GM10248 (cell line): ENCODE results near the gene SCYGR2.

Experiments used
- CTCF ChIA-PET: fragments of 300-600 bp; sonication (Branson Sonifier 250); formaldehyde crosslinking; extraction: SDS; loops from one replicate; lab custom pipeline; 2021; ENCODE audit warnings: antibody characterized with exemption; lab: Yijun Ruan, JAX
- POLR2A ChIA-PET: fragments of 350-650 bp; sonication (Branson Sonifier 250); formaldehyde crosslinking; extraction: SDS; loops from one replicate; lab custom pipeline; 2020; ENCODE audit warnings: antibody characterized with exemption; lab: Yijun Ruan, JAX
- DNase-seq: peaks from one replicate; pipeline ENCODE4 v3.0.0; 2012; ENCODE audit errors: extremely low spot score
- TF ChIP-seq, protein P1 (sequence below): IDR thresholded peaks from 2 replicates; pipeline ENCODE4 v1.5.1; 2012; ENCODE audit warnings: mild to moderate bottlenecking, low read depth; ENCODE audit errors: extremely low read depth, missing control alignments, control extremely low read depth

The SCYGR2 gene

DNA sequence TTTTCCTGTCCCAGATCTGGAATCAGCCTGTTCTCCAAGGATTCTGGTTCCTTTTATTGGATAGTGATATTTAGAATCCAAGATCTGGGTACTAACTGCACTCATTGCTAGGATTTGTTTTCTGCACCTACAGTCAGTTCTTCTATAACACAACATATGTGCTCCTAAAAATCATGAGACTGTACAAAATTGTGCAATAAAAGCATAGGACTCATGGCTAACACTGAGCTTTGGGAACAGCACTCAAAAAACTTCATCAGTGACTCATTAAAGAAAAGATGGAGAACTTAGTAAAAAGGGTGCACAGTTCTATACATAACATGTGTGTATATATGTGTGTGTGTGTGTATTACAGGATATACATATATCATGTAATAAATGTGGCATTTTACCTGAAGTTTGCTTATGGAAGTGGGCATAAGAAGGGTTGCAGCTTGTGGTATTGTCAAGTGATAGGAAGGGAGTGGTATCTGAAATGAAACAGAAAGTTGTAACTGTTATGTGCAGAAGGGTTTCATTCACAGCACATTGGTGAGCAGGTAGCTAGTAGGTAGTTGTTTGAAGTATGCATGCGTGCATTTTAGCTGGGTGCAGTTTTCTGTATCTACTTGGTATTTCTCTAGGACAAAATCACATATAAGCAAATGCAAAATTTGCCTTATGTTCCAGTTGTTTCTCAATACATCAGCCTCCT is 5.9 kb upstream of the SCYGR2 start:
- no peak for DNase-seq
- CTCF ChIA-PET = no interaction called here
- TF ChIP-seq, protein P1, sequence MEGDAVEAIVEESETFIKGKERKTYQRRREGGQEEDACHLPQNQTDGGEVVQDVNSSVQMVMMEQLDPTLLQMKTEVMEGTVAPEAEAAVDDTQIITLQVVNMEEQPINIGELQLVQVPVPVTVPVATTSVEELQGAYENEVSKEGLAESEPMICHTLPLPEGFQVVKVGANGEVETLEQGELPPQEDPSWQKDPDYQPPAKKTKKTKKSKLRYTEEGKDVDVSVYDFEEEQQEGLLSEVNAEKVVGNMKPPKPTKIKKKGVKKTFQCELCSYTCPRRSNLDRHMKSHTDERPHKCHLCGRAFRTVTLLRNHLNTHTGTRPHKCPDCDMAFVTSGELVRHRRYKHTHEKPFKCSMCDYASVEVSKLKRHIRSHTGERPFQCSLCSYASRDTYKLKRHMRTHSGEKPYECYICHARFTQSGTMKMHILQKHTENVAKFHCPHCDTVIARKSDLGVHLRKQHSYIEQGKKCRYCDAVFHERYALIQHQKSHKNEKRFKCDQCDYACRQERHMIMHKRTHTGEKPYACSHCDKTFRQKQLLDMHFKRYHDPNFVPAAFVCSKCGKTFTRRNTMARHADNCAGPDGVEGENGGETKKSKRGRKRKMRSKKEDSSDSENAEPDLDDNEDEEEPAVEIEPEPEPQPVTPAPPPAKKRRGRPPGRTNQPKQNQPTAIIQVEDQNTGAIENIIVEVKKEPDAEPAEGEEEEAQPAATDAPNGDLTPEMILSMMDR = no peak
- POLR2A ChIA-PET = no interaction called here

DNA sequence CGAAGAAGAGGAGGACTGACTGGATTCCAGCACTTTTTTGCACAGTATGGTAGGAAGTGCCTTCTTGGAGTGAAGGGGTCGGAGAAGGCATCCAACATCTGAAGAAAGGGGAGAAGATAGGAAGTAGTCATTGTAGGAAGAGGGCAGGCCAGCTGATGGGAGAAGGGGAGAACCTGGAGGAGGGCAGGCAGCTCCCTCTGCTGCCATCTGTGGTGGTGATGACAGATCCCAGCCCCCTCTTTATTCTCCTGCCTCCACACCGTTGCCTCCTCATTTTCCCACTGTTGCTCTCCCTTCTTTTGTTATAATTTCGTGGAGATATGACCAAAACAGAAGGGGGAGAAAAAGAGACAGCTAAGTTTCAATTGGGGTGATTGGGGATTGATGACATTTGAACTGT is 2.9 kb upstream of the SCYGR2 start:
- CTCF ChIA-PET = no interaction called here
- TF ChIP-seq, protein P1 = no peak
- POLR2A ChIA-PET = no interaction called here
- DNase-seq = no peak

DNA sequence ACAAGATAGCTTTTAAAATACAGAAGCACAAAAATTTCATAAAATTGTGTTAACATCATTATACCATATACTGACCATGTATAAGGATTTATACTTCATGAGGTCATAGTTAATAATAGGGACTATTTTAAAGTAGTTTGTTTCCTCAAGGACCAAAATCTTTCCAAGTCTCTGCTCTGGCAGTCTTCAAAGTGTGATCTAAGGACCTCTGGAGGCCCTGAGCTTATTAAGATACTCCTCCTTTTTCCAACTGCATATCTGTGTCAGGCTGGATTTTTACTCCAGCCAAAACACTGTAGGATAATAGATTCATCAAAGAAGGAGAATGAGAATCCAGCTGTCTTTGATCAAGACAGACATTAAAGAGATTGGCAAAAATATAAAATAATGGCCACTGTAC is 1.7 kb upstream of the SCYGR2 start:
- CTCF ChIA-PET = interaction anchor here (1.3 kb wide), 1 partner anchor 31 kb away, joined by 3 read pairs; no protein-coding TSS in a partner anchor
- TF ChIP-seq, protein P1 = no peak
- no peak for DNase-seq
- POLR2A ChIA-PET = no interaction called here

DNA sequence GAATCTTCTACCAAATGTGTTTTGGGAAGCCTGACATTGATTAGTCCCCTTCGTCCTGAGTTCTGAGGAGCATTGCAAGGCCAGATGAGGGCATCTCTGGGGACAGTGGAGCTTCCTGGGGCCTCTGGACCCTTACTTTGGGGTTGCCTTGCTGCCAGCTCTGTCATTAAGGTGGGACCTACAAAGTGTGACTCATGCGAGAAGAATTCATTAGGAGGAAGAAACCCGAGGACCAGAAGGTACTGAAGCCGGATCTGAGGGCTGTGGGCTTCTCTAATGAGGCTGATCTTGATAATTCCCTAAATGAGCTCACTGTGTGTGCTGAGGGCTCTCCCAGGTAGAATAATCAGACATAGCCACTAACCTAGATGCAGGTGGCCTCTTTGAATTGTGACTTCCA is 695 bp upstream of the SCYGR2 start:
- CTCF ChIA-PET = interaction anchor here (0.9 kb wide), 1 partner anchor 14 kb away, joined by 3 read pairs; no protein-coding TSS in a partner anchor
- POLR2A ChIA-PET = no interaction called here
- TF ChIP-seq, protein P1 = no peak
- no peak for DNase-seq

DNA sequence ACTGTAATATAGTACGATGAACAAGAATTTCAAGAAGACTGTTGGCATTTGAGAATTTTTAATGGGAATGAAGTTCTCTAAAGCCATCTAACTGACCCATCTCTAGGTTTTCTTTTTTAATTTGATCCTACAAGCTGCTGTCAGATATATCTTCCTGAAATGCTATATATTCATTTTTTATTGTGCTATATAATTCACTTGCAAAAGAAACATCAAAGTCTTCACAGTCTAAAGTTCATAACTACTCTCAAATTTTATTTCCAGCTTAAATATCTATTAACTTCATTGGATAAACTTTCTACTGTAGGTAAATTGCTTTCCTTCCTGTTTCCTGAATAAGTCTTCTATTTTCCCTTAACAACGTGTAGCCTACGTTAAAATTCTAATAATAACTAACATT is 3.7 kb downstream of the SCYGR2 start:
- CTCF ChIA-PET = no interaction called here
- POLR2A ChIA-PET = no interaction called here
- TF ChIP-seq, protein P1 = no peak
- no peak for DNase-seq

DNA sequence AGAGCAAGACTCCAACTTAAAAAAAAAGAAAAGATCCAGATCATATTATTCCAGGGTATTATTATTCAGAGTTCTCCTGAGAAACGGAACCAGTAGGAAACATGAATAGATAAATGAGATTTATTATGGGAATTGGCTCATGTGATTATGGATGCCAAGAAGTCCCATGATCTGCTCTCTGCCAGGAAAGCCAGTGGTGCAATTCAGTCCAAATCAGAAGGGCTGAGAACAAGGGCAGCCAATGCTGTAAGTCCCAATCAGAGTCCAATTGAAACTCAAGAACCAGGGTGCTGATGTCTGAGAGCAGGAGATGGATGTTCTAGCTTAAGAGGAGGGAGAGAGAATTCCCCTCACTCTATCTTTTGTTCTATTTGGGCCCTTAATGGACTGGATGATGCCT is 7.8 kb downstream of the SCYGR2 start:
- TF ChIP-seq, protein P1 = no peak
- ChIA-PET CTCF (no interaction called here), POLR2A (no interaction called here)
- no peak for DNase-seq
